Activated CD4-positive, alpha-beta T cell treated with anti-CD3 and anti-CD28 coated beads, Interleukin-2, amount 50 U/mL, for 24 hours (primary cell): Measurements from ENCODE around the gene ESYT2.

Source experiments
- DNase-seq, 2 donors: peaks; one replicate each; pipeline ENCODE4 v3.0.0-alpha.2; 2020; ENCODE audit warnings: low read depth in 1 of 2, low spot score in 1 of 2

The ESYT2 gene

GRCh38 chr7:158828133-158829020 lies 932 bp downstream of the ESYT2 start:
- DNase-seq, result no peak

- no peak for DNase-seq
These were observed 1.7 kb downstream of the ESYT2 start for GRCh38 chr7:158827411-158828132.

- no peak for DNase-seq
These were observed 3.5 kb downstream of the ESYT2 start for GRCh38 chr7:158825628-158826289.

- DNase-seq, result peak in 1 of 2 donors; percentile 44
These were observed 5.3 kb downstream of the ESYT2 start for GRCh38 chr7:158824028-158824427.

- no peak for DNase-seq
These were observed 7.9 kb downstream of the ESYT2 start for GRCh38 chr7:158821171-158822031.

GRCh38 chr7:158820656-158821055 lies 8.7 kb downstream of the ESYT2 start:
- no peak for DNase-seq

GRCh38 chr7:158819571-158820203 lies 9.6 kb downstream of the ESYT2 start:
- DNase-seq, result no peak

GRCh38 chr7:158818325-158819213 lies 10.7 kb downstream of the ESYT2 start:
- peak; percentile 44 to 70 for DNase-seq

- no peak for DNase-seq
These were observed 12.3 kb downstream of the ESYT2 start for GRCh38 chr7:158816995-158817394.

- no peak for DNase-seq
These were observed 13.0 kb downstream of the ESYT2 start for GRCh38 chr7:158816271-158816670.

GRCh38 chr7:158815800-158816128 lies 13.5 kb downstream of the ESYT2 start:
- no peak for DNase-seq

GRCh38 chr7:158815083-158815799 lies 14.1 kb downstream of the ESYT2 start:
- DNase-seq, result no peak

- no peak for DNase-seq
These were observed 14.7 kb downstream of the ESYT2 start for GRCh38 chr7:158814637-158815036.

GRCh38 chr7:158812684-158813083 lies 16.6 kb downstream of the ESYT2 start:
- no peak for DNase-seq

GRCh38 chr7:158811894-158812293 lies 17.4 kb downstream of the ESYT2 start:
- no peak for DNase-seq

GRCh38 chr7:158811461-158811860 lies 17.8 kb downstream of the ESYT2 start:
- peak in 1 of 2 donors; percentile 58 for DNase-seq

GRCh38 chr7:158810846-158811245 lies 18.5 kb downstream of the ESYT2 start:
- DNase-seq, result no peak

- no peak for DNase-seq
These were observed 19.7 kb downstream of the ESYT2 start for GRCh38 chr7:158809596-158809995.

- DNase-seq, result no peak
These were observed 21.2 kb downstream of the ESYT2 start for GRCh38 chr7:158808126-158808525.
